Gastrocnemius medialis (tissue), 4 donors: Measurements from ENCODE around the gene WNK4.

ENCODE experiments used
- CTCF ChIP-seq, 5 experiments: fragments of 450-650 bp in 3 of 5; fragments of 200-600 bp in 2 of 5; sonication (generic) in 2 of 5; IDR thresholded peaks in 4 of 5; conservative IDR thresholded peaks in 1 of 5; 1 replicate in 4 of 5; 2 replicates in 1 of 5; pipeline ENCODE4 v1.5.1; 2016 to 2019; ENCODE audit warnings: antibody characterized with exemption in 5 of 5, mild to moderate bottlenecking in 3 of 5, moderate library complexity in 3 of 5
- POLR2A ChIP-seq, 2 donors: fragments of 450-650 bp; IDR thresholded peaks; one replicate each; pipeline ENCODE4 v1.6.1; 2017; ENCODE audit warnings: antibody characterized with exemption in 2 of 2, mild to moderate bottlenecking in 2 of 2, moderate library complexity in 2 of 2

GRCh38 chr17:42779936-42780850 lies at the start of gene WNK4:
- TF ChIP-seq CTCF (IDR thresholded peaks at IDR 0.05 in 4 of 5, conservative IDR thresholded peaks at IDR 0.05 in 1 of 5): no peak
- no peak for TF ChIP-seq POLR2A (IDR thresholded peaks at IDR 0.05)
